A549 (cell line): Measurements from ENCODE around the gene CTNNA3.

Experiments
- JUN ChIP-seq, 2 experiments: fragments of >200 bp; sonication (Bioruptor Twin); formaldehyde crosslinking; IDR thresholded peaks; 2 replicates in 1 of 2; 3 replicates in 1 of 2; pipeline ENCODE4 v1.6.1; 2016 to 2017
- POLR2AphosphoS2 ChIP-seq: conservative IDR thresholded peaks from 2 replicates; pipeline ENCODE4 v1.6.1; 2012; ENCODE audit warnings: low read length, improper control_type of control experiment, inconsistent platforms
- RCOR1 ChIP-seq: fragments of 150-350 bp; IDR thresholded peaks from 2 replicates; pipeline ENCODE4 v1.6.1; 2014; ENCODE audit warnings: antibody characterized with exemption, low read length, low read depth
- ZSCAN20 ChIP-seq: fragments of 250-450 bp; sonication (Bioruptor Pico); IDR thresholded peaks from 2 replicates; pipeline ENCODE4 v1.8.0; 2022; ENCODE audit warnings: mild to moderate bottlenecking, moderate library complexity
- TF ChIP-seq, protein P1 (sequence below): fragments of >200 bp; sonication (Bioruptor Twin); formaldehyde crosslinking; IDR thresholded peaks from 3 replicates; pipeline ENCODE4 v1.5.1; 2016
- TF ChIP-seq, protein P2 (sequence below): fragments of 200-600 bp; sonication (generic); IDR thresholded peaks from 2 replicates; pipeline ENCODE4 v1.6.1; 2016; ENCODE audit warnings: antibody characterized with exemption, mild to moderate bottlenecking, moderate library complexity

DNA sequence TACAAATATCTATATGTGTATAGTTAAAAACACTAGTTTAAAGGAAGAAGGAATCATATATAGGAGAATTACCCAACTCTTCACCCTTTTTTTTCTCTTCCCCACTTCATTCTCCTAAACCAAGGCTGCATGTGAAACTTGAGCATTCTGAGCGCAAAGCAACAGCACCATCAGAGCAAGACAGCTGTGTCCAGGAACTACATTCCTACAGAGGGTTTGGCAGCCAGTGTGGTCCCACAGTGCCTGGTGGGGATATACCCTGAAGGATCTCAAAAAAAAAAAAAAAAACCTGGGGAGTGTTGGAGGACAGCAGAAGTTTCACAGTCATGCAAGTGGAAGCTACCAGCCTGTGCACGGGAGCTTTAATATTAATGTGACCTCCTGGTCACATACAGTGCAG, 310.4 kb downstream of the CTNNA3 start:
- TF ChIP-seq, protein P1, sequence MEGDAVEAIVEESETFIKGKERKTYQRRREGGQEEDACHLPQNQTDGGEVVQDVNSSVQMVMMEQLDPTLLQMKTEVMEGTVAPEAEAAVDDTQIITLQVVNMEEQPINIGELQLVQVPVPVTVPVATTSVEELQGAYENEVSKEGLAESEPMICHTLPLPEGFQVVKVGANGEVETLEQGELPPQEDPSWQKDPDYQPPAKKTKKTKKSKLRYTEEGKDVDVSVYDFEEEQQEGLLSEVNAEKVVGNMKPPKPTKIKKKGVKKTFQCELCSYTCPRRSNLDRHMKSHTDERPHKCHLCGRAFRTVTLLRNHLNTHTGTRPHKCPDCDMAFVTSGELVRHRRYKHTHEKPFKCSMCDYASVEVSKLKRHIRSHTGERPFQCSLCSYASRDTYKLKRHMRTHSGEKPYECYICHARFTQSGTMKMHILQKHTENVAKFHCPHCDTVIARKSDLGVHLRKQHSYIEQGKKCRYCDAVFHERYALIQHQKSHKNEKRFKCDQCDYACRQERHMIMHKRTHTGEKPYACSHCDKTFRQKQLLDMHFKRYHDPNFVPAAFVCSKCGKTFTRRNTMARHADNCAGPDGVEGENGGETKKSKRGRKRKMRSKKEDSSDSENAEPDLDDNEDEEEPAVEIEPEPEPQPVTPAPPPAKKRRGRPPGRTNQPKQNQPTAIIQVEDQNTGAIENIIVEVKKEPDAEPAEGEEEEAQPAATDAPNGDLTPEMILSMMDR, result no peak
- TF ChIP-seq POLR2AphosphoS2, result no peak
- no peak for TF ChIP-seq JUN (IDR thresholded peaks at IDR 0.05)
- TF ChIP-seq, protein P2, sequence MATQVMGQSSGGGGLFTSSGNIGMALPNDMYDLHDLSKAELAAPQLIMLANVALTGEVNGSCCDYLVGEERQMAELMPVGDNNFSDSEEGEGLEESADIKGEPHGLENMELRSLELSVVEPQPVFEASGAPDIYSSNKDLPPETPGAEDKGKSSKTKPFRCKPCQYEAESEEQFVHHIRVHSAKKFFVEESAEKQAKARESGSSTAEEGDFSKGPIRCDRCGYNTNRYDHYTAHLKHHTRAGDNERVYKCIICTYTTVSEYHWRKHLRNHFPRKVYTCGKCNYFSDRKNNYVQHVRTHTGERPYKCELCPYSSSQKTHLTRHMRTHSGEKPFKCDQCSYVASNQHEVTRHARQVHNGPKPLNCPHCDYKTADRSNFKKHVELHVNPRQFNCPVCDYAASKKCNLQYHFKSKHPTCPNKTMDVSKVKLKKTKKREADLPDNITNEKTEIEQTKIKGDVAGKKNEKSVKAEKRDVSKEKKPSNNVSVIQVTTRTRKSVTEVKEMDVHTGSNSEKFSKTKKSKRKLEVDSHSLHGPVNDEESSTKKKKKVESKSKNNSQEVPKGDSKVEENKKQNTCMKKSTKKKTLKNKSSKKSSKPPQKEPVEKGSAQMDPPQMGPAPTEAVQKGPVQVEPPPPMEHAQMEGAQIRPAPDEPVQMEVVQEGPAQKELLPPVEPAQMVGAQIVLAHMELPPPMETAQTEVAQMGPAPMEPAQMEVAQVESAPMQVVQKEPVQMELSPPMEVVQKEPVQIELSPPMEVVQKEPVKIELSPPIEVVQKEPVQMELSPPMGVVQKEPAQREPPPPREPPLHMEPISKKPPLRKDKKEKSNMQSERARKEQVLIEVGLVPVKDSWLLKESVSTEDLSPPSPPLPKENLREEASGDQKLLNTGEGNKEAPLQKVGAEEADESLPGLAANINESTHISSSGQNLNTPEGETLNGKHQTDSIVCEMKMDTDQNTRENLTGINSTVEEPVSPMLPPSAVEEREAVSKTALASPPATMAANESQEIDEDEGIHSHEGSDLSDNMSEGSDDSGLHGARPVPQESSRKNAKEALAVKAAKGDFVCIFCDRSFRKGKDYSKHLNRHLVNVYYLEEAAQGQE, result no peak
- no peak for TF ChIP-seq RCOR1
- no peak for TF ChIP-seq ZSCAN20 (CRISPR knock-in tag)
